ENCODE results near the gene RBM38. TPM values are rescaled to one million over a fixed set of nuclear protein-coding genes. Genes with fewer than 3 reads are reported as not detected.

RBM38 gene
- total RNA-seq, 1 donor from 2014 or later: 24.8 TPM

DNA sequence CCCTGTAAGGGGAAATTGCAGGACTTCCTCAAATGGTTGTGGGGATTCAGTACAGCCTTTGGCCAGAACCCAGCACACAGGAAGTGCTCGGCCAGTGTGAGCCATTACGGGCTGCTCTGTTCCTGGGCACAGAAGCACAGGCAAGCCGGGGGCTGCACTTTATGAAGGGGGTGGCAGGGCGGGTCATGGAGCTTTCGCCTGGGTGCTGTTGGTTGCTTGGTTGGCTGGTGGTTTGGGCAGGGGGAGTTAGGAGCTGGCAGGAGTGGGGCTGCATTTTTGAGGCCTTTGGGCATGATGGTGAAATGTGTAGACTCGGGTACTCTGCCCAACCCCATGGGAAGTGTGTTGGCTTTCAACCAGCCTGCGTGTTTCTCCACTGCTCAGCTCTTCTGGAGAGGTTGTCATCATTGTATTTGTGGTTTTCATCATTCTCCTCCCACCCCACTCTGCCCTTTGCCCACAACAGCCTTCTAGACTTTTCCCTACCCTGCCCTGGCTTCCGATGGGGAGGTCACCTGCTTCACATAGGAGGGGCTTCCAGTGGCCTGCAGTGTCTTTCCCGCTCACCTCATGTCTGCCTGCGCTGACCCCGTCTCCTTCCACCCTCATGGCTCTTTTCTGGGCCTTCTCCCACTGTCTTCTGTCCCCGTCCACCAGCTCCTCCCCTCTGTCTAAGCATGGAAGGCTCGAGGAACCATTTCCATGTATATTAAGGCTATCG lies 16.1 kb upstream of the RBM38 start:
- Histone ChIP-seq H3K27me3 (no peaks in the 10 kb centered on the region), H3K4me3 (no peak overlapping the region), H3K27ac (no peak overlapping the region), H3K9me3 (no peaks in the 10 kb centered on the region), H3K36me3 (peaks cover 0 to 80% of the 10 kb centered on the region in 2 donors), H3K4me1 (no peaks in the 10 kb centered on the region)
- TF ChIP-seq CTCF (IDR thresholded peaks at IDR 0.05) (no peak), POLR2A (IDR thresholded peaks at IDR 0.05) (no peak), POLR2AphosphoS5 (IDR thresholded peaks at IDR 0.05; ENCODE audit: insufficient read depth in 1 of 2, low read depth in 1 of 2) (no peak)
- no peak for DNase-seq (ENCODE audit: extremely low spot score in 2 of 2)
- intact Hi-C loops (cut with DNase I): no loop called here

GRCh38 chr20:57375652-57376230 lies 15.5 kb upstream of the RBM38 start:
- Histone ChIP-seq H3K36me3 (peaks cover 0 to 73% of the 10 kb centered on the region in 2 donors), H3K4me1 (no peaks in the 10 kb centered on the region), H3K4me3 (no peak overlapping the region), H3K27me3 (no peaks in the 10 kb centered on the region), H3K27ac (no peak overlapping the region), H3K9me3 (no peaks in the 10 kb centered on the region)
- DNase-seq (ENCODE audit: extremely low spot score in 2 of 2): no peak
- intact Hi-C loops (cut with DNase I): no loop called here
- no peak for TF ChIP-seq CTCF (IDR thresholded peaks at IDR 0.05)
- TF ChIP-seq POLR2A (IDR thresholded peaks at IDR 0.05): no peak
- no peak for TF ChIP-seq POLR2AphosphoS5 (IDR thresholded peaks at IDR 0.05; ENCODE audit: insufficient read depth in 1 of 2, low read depth in 1 of 2)

- DNase-seq (ENCODE audit: extremely low spot score in 2 of 2): no peak
These were observed 13.8 kb upstream of the RBM38 start for GRCh38 chr20:57377350-57377749.

DNA sequence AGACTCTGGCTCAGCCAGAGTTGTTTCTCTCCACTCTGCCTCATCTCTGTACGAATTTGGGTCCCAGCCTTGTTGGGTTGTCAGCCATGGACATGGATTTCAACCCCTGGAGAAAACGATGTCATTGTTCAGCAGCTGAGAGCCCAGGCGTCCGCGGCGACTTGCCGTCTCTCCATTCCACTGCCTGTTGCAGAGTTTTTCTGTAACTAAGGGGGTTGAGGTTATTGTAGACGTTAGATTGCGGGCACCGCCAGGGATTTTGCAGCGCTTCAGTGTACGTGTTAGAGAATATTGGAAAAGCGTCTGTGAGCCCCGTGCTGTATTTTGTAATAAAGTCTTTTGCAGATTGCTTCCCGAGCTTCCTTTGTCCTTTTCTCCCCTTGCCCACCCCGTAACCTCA lies 13.1 kb upstream of the RBM38 start:
- TF ChIP-seq POLR2AphosphoS5 (IDR thresholded peaks at IDR 0.05; ENCODE audit: insufficient read depth in 1 of 2, low read depth in 1 of 2) (no peak), POLR2A (IDR thresholded peaks at IDR 0.05) (no peak), CTCF (IDR thresholded peaks at IDR 0.05) (no peak)
- peaks cover 0 to 52% of the 10 kb centered on the region in 2 donors for H3K36me3 ChIP-seq
- no peak for DNase-seq (ENCODE audit: extremely low spot score in 2 of 2)
- H3K4me3 ChIP-seq: no peak overlapping the region
- H3K27me3 ChIP-seq: no peaks in the 10 kb centered on the region
- no peak overlapping the region for H3K27ac ChIP-seq
- H3K4me1 ChIP-seq: no peaks in the 10 kb centered on the region
- no peaks in the 10 kb centered on the region for H3K9me3 ChIP-seq
- intact Hi-C loops (cut with DNase I): no loop called here

More at GRCh38 chr20:57377350-57377749, 13.8 kb upstream of the RBM38 start:
- Histone ChIP-seq H3K27me3 (no peaks in the 10 kb centered on the region), H3K4me1 (no peaks in the 10 kb centered on the region), H3K27ac (no peak overlapping the region), H3K9me3 (no peaks in the 10 kb centered on the region), H3K4me3 (no peak overlapping the region), H3K36me3 (peaks cover 0 to 57% of the 10 kb centered on the region in 2 donors)
- intact Hi-C loops (cut with DNase I): no loop called here
- TF ChIP-seq POLR2AphosphoS5 (IDR thresholded peaks at IDR 0.05; ENCODE audit: insufficient read depth in 1 of 2, low read depth in 1 of 2) (no peak), POLR2A (IDR thresholded peaks at IDR 0.05) (no peak), CTCF (IDR thresholded peaks at IDR 0.05) (no peak)

Measured in vagina (tissue), 2 donors.